Kidney (tissue), 14 donors: ENCODE results near the gene ANO4. TPM values are rescaled to one million over a fixed set of nuclear protein-coding genes. Genes with fewer than 3 reads are reported as not detected.

Experiments
- DNase-seq, 5 donors: peaks; one replicate each; pipeline ENCODE4 v3.0.0-alpha.2; 2013 to 2020
- FAIRE-seq: peaks from 2 replicates; lab custom pipeline; 2012; peaks lifted over from hg19 to GRCh38; lab: Jason Lieb, UNC
- H3K27ac ChIP-seq, 2 donors: one replicate each; pipeline ENCODE4 v1.7.0; 2013; ENCODE audit warnings: low read depth in 2 of 2, low read length in 2 of 2, inconsistent platforms in 1 of 2
- H3K27me3 ChIP-seq: one replicate; pipeline ENCODE4 v1.7.1; 2013; ENCODE audit warnings: low read length, inconsistent platforms; ENCODE audit not compliant: control insufficient read depth, insufficient read depth
- H3K36me3 ChIP-seq, 3 donors: one replicate each; pipeline versions ENCODE4 v1.7.0 to v1.7.1; 2013; ENCODE audit warnings: low read length in 3 of 3, control low read depth in 1 of 3, inconsistent platforms in 1 of 3; ENCODE audit not compliant: insufficient read depth in 3 of 3, control insufficient read depth in 2 of 3
- H3K4me1 ChIP-seq, 3 donors: one replicate each; pipeline versions ENCODE4 v1.7.0 to v1.7.1; 2013; ENCODE audit warnings: low read length in 3 of 3, inconsistent platforms in 1 of 3, low read depth in 1 of 3; ENCODE audit not compliant: control insufficient read depth in 2 of 3, insufficient read depth in 2 of 3
- H3K4me3 ChIP-seq, 3 donors: one replicate each; pipeline versions ENCODE4 v1.7.0 to v1.8.1; 2013; ENCODE audit warnings: low read length in 3 of 3, control low read depth in 1 of 3, inconsistent platforms in 1 of 3
- H3K9ac ChIP-seq, 3 donors: one replicate each; pipeline versions ENCODE4 v1.7.0 to v1.7.1; 2013; ENCODE audit warnings: low read length in 3 of 3, control low read depth in 1 of 3, inconsistent platforms in 1 of 3
- H3K9me3 ChIP-seq, 3 donors: one replicate each; pipeline versions ENCODE4 v1.7.0 to v1.7.1; 2013; ENCODE audit warnings: low read length in 3 of 3, control low read depth in 1 of 3, inconsistent platforms in 1 of 3; ENCODE audit not compliant: control insufficient read depth in 2 of 3, insufficient read depth in 1 of 3
- intact Hi-C: fragments of 100-400 bp; cut with DNase I; formaldehyde crosslinking; loops from one replicate; pipeline ENCODE4 v1.11.1; 2022
- polyA plus RNA-seq: library from polyadenylated mRNA; stranded (reverse); fragments of 350-450 nt; fragmentation: Illumina TruSeq; extraction: RNeasy Lipid Tissue Mini Kit (QIAGEN cat#74804); gene quantifications from one replicate; pipeline ENCODE4 v1.2.3, GENCODE V29; 2014; ENCODE audit warnings: low read depth, low replicate concordance; ENCODE audit not compliant: insufficient read depth
- total RNA-seq: library from RNA; stranded (reverse); fragmentation: NEBNext Ultra II Directional; extraction: Animal tissue kit (Norgen Biotek cat#: 25700); gene quantifications from one replicate; pipeline ENCODE4 v1.2.1, GENCODE V29; 2021
- TF ChIP-seq, protein P1 (sequence below): IDR thresholded peaks from 3 replicates; pipeline ENCODE4 v1.5.1; 2012; ENCODE audit warnings: mild to moderate bottlenecking, moderate library complexity, borderline replicate concordance; ENCODE audit not compliant: insufficient read depth; ENCODE audit errors: extremely low read depth
- donor health status: control.
- donor health status: control.
- donor health status: control.
- donor health status: control.
- donor health status: control.
- donor health status: DM: yes; HTN: yes; CAD: no.
- donor health status: Normal renal cell carcinoma (clear cell type).

The ANO4 gene
- total and polyA plus RNA-seq, 2 donors from 2014 or later = 0.82 to 2.9 TPM

DNA sequence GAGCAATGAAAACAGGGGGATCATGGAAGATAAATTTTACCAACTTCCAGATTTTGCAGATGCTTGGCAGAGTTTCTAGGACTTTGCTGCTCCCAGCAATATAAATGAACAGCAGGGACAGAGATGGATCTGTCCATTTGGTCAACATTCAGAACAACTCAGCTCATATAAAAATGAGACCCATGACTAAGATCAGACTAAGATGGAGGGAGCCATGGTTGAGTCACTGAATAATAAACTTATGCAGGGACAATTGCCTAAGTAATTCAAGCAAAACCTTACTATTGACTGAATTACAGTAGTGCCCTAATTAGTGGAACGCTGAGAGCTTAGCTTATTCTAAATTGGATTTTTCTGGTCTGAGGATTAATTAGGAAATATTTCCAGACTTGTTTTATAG is 210.3 kb downstream of the ANO4 start:
- intact Hi-C loops = no loop called here
- H3K36me3 ChIP-seq = no peaks in the 10 kb centered on the region
- H3K4me1 ChIP-seq = no peaks in the 10 kb centered on the region
- H3K27me3 ChIP-seq = no peaks in the 10 kb centered on the region
- FAIRE-seq (no peak), DNase-seq (no peak)
- TF ChIP-seq, protein P1, sequence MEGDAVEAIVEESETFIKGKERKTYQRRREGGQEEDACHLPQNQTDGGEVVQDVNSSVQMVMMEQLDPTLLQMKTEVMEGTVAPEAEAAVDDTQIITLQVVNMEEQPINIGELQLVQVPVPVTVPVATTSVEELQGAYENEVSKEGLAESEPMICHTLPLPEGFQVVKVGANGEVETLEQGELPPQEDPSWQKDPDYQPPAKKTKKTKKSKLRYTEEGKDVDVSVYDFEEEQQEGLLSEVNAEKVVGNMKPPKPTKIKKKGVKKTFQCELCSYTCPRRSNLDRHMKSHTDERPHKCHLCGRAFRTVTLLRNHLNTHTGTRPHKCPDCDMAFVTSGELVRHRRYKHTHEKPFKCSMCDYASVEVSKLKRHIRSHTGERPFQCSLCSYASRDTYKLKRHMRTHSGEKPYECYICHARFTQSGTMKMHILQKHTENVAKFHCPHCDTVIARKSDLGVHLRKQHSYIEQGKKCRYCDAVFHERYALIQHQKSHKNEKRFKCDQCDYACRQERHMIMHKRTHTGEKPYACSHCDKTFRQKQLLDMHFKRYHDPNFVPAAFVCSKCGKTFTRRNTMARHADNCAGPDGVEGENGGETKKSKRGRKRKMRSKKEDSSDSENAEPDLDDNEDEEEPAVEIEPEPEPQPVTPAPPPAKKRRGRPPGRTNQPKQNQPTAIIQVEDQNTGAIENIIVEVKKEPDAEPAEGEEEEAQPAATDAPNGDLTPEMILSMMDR = no peak
- peaks cover 0 to 4% (median 0%) of the 10 kb centered on the region in 3 donors for H3K9me3 ChIP-seq
- H3K27ac ChIP-seq = no peak overlapping the region
- no peak overlapping the region for H3K4me3 ChIP-seq
- no peak overlapping the region for H3K9ac ChIP-seq

DNA sequence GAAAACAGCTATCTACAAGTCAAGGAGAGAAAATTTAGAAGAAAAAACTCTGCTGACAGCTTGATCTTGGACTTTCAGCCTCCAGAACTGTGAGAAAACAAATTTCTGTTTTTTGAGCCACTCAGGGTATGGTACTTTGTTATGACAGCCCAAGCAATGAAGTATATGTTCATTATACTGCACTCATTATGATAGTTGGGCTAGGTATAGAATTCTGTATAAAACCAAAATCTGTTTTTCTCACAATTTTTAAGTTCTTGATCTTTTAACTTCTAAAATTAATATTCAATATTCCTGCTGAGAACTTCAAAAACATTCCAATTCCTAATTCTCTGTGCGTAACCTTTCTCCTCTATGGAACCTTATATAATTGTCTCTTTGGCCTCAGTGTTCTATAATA is 214.7 kb downstream of the ANO4 start:
- H3K4me3 ChIP-seq = no peak overlapping the region
- no peak for FAIRE-seq
- TF ChIP-seq, protein P1 = no peak
- no peaks in the 10 kb centered on the region for H3K36me3 ChIP-seq
- H3K4me1 ChIP-seq = no peaks in the 10 kb centered on the region
- intact Hi-C loops = no loop called here
- H3K27ac ChIP-seq = no peak overlapping the region
- no peak overlapping the region for H3K9ac ChIP-seq
- DNase-seq = no peak
- no peaks in the 10 kb centered on the region for H3K27me3 ChIP-seq
- peaks cover 0 to 7% (median 0%) of the 10 kb centered on the region in 3 donors for H3K9me3 ChIP-seq

GRCh38 chr12:101010896-101011295 is 216.3 kb downstream of the ANO4 start:
- Histone ChIP-seq H3K9ac (no peak overlapping the region), H3K4me1 (no peaks in the 10 kb centered on the region), H3K27me3 (no peaks in the 10 kb centered on the region), H3K27ac (no peak overlapping the region), H3K9me3 (peaks cover 0 to 7% (median 0%) of the 10 kb centered on the region in 3 donors), H3K36me3 (no peaks in the 10 kb centered on the region), H3K4me3 (no peak overlapping the region)
- no peak for DNase-seq
- no peak for FAIRE-seq
- intact Hi-C loops = no loop called here
- TF ChIP-seq, protein P1 = no peak

GRCh38 chr12:101013993-101014392 is 219.4 kb downstream of the ANO4 start:
- TF ChIP-seq, protein P1 = no peak
- Histone ChIP-seq H3K4me3 (no peak overlapping the region), H3K4me1 (no peaks in the 10 kb centered on the region), H3K9me3 (peaks cover 0 to 7% (median 0%) of the 10 kb centered on the region in 3 donors), H3K27ac (no peak overlapping the region), H3K9ac (no peak overlapping the region), H3K27me3 (no peaks in the 10 kb centered on the region), H3K36me3 (no peaks in the 10 kb centered on the region)
- FAIRE-seq (no peak), DNase-seq (no peak)
- intact Hi-C loops = no loop called here
